Fibroblast of skin of right biceps (primary cell): ENCODE data around the gene PDK1.
"Not testable (repeated sequence)": the region's sequence is repeated elsewhere in the genome, so short reads cannot be mapped to it uniquely, and the experiment has no call there.

Experiments used
- DNase-seq: peaks from one replicate; pipeline ENCODE4 v3.0.0-alpha.2; 2013

PDK1 gene

DNA sequence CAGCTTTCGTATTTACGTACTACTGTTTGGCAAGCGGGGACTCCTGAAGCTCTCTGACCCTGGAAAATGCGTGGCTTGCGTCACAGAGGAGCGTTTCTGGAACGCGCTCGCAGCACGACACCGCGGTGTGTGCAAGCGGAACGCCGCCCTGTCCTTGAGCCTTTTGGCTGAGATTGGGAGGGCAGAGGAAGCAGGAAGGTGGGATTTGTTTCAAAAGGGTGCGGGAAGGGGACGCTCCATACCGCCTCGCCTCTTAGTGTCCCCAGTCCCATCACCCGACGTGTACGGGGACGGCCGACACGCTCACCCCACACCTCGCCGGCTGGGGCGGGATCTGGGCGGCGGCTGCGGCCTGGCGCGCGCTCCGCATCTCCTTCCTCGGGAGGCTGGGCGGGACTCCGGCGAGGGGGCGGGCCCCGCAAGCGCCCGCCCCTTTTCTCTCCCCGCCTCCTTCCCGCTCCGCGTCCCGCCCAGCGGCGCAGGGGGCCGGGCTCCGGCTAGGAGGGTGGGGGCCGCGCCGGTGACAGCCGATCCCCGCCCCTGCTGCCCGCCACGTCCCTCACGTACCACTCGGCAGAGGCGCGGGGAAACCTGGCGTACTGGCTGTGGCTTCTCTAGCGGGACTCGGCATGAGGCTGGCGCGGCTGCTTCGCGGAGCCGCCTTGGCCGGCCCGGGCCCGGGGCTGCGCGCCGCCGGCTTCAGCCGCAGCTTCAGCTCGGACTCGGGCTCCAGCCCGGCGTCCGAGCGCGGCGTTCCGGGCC, at the start of gene PDK1:
Gene PDK1 (plus strand): TSS at position 569 of the 762 bp plus-strand sequence. CDS start 61 bp downstream, at position 630.
- DNase-seq, result peak; percentile 94

DNA sequence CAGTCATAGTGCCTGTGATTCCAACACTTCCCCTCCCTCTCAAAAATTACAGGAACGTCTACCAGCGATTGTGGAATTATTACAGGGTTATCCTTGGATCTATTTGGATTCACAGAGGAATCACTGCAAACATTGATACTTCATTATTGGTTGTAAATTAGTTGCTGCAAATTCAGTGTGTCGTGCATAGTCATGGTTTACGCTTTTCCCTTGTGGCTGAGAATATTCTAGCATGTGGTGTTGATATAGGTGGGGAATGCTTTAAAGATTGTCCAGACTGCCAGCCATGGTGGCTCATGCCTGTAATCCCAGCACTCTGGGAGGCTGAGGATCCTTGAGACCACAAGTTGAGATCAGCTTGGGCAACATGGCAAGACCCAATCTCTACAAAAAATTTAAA, 48.7 kb upstream of the PDK1 start:
- DNase-seq, result no peak

DNA sequence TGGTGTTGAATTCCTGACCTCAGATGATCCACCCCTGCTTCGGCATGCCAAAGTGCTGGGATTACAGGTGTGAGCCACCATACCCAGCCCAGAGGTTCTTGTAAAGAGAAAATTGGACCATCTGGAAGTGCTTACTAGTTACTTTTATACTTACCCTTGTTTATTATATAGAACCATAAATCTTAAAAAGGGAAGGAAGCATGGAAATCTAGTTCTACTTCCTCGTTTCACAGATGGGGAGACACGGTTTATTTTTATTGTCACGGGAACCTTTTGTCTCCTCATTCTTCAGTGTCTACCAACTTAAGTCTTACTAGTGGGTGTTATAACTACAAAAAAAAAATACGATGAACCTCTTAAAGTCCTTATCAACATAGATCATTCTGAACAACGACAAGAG, 45.8 kb upstream of the PDK1 start:
- no peak for DNase-seq

DNA sequence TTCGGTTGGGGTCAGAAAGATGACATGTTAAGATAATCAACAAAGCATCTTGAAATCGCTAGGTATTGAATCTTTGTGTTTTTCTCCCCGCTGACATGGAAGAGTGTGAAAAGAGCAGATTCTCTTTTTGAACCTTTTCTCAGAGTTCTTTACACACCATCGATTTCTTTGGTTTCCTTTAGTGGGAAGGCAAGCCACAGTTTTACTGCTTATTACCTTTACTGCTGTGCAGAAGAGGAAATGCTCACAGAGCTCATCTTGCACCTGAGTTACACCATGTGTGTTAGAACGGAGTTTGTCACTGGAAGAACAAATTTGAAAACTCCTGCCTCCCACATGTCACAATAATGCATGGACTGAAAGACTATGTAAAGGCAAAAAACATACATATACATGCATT, 45.3 kb upstream of the PDK1 start:
- DNase-seq, result no peak

DNA sequence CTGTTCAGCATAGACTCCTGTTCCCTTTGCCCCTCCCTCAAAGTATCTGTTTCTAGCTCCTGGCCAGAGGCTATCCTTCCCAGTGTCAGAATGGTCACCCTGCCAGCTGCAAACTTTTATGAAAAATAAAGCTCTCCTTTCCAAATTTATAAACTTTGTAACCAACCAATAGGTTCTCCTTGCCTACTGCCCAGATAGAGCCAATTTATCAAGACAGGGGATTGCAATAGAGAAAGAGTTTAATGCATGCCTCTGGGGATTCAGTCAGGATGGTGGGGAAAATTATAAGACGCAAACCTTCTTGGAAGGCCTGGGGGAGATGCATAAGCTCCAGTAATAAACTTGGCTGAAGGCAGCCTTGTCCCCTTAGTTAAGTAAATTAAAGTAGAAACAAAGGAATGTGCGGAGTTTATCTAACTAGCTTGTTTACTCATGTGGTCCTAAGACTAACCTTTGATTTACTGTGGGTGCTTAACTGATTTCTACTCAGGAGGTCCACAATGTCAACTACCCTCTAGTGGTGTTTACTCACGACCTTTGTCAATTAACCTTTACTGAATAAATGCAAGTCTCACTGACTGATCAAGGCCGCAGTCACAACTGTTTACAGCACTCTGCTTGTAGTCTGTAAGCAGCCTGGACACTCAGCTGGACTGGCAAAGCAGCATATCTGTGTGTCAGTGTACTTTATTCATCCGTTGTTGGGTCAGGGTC, 42.9 kb upstream of the PDK1 start:
- DNase-seq, result no peak

DNA sequence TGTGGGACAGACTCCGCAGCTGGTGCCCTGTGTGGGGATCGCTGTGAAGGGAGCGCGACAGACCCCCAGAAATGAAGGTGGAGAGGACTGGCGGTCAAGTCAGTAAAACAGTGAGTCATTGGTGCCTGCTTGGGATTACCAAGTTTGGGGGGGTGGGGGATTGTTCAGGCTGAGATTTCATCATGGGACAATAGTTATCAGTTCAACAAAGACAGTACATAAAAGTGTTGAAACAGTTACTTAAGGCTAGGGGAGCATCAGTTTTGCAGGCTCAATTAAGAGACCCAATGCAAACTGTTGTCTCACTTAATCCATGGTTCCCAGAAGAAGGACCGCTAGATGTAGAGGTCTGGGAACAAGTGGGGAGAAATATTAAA, 42.4 kb upstream of the PDK1 start:
- DNase-seq, result no peak

DNA sequence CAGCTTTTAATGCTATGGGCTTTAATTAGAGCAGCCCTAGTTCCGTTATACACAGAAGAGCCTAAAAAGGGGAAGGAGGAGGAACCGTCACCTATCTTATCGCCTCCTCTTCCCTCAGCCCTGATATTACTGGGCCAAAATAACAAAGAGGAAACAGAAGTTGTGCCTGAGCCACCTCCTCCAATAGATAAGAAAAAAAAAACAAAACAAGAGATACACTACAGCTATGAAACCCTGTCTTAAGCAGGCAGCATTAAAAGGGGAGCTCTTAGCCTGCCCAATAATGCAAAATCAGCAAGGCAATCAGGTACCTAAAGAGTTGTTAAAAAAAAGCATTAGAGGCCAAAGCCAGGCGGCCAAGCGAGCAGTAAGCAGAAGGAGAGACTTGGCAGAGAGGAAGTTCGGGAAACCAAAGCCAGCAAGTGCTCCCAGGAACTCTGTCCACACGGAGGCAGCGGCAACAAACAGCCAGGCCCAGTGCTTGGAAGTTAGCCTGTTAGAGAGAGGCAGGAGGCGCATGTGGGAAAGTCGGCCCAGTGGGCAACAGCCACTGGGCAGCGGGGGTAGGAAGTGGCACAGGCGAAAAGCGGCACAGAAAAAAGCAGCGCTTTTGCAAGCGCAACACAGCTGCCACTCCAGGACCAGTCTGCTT, 41.8 kb upstream of the PDK1 start:
- DNase-seq, result no peak

DNA sequence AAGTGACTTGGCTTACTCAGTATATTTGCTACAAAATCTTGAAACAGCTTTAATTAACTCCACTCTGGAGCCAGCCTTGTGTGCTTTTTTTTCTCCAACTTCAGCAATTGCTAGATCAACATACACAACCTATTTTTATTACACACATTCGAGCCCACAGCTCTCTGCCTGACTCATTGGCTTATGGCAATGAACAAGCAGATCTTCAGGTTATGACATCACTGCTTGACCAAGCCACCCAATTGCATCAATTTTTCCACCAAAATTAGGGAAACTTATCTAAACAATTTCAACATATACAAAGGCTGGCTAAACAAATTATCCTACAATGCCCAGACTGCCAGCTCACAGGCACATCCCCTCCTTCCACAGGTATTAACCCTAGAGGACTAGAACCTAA, 39.6 kb upstream of the PDK1 start:
- peak; percentile 45 for DNase-seq

DNA sequence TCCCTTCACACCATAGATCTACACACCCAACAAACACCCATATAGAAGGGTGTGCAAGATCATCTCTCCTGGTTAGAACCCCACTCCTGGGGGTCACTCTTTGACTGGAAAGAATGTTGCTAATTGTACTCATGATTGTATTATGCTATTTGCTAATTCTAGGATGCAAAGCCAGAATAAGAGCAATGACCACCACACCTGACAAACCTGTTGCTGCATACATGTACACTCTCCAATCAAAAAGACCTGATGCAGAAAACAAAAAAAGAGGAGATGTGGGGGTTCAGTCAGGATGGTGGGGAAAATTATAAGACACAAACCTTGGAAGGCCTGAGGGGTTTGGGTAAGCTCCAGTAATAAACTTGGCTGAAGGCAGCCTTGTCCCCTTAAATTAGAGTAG, 36.9 kb upstream of the PDK1 start:
- no peak for DNase-seq

DNA sequence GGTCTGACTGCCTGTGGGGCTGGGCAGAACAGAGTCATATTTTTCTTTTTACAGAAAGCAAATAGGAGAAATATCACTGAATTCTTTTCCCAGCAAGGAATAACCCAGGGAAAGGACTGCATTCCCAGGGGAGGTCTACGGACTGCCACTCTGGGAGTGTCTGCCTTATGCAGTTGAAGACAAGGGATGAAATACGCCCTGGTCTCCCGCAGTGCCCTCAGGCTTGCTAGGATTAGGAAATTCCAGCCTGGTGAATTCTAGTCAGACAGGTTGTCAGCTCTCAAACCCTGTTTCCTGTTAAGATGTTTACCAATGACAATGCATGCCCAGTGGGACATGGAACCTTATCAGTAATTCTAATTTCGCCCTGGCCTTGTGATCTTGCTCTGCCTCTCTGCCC, 30.3 kb upstream of the PDK1 start:
- DNase-seq, result no peak

DNA sequence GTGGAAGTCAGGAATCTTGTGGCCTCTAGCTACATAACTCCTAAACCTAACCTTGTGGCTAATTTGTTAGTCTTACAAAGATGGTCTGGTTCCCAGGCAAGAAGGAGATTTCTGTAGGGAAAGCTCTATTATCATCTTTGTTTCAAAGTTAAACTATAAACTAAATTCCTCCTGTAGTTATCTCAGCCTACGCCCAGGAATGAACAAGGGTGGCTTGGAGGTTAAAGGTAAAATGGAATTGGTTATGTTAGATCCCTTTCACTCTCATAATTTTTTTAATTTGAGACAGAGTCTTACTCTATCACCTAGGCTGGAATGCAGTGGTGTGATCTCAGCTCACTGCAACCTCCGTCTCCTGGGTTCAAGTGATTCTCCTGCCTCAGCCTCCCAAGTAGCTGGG, 24.6 kb upstream of the PDK1 start:
- no peak for DNase-seq

DNA sequence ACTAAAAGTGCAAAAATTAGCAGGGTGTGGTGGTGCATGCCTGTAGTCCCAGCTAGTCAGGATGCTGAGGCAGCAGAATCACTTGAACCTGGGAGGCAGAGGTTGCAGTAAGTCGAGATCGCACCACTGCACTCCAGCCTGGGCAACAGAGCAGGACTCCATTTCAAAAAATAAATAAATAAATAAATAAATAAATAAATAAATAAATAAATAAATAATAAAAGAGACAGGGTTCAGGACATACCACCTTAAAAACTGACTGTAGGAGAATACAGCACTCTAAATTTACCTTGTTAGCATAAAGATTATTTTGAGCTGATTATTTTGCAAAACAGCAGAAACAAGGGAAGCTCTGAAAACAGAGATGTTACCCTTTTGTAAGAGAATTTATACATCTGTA, 23.4 kb upstream of the PDK1 start:
- not testable (repeated sequence) for DNase-seq

DNA sequence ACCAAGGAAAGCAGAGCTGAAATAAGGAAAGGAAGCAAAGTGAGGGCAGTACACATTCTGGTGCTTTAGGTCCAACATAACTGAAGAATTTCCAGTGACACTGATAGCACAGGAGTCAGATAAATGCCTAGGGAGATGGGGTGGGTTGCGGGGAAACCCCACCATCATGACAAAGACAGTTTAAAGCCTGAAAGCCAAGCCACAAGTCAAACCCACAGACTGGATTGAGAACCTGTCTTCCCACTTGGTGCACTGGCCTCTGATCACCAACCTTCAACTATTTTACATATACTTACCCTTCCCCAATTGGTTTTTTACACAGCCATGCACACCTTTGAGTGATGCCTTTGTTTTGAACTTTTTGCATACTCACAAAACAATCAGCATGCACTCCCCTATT, 22.2 kb upstream of the PDK1 start:
- DNase-seq, result no peak

DNA sequence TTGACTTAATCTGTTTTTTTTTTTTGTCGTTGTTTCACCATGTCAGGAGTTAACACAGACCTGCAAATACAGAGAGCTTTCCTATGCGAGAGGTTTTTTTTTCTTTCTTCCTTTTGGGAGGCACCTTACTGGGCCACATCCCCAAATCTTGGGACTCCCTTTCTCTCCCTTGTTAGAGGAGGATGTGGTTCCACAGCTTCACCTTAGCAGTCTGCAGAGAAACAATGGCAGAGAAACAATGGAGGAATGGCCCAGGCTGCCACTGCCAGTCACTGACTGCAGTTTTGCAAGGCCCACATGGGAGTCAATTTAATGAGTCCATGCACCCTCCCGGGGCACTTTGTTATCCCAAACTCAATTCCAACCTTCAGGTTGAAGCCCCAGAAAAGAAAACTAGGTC, 20.8 kb upstream of the PDK1 start:
- no peak for DNase-seq

DNA sequence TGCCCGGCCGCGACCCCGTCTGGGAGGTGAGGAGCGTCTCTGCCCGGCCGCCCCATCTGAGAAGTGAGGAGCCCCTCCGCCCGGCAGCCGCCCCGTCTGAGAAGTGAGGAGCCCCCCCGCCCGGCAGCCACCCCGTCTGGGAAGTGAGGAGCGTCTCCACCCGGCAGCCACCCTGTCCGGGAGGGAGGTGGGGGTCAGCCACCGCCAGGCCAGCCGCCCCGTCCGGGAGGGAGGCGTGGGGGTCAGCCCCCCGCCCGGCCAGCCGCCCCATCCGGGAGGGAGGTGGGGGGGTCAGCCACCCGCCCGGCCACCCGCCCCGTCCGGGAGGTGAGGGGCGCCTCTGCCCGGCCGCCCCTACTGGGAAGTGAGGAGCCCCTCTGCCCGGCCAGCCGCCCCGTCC, 18.0 kb upstream of the PDK1 start:
- DNase-seq, result not testable (repeated sequence)

DNA sequence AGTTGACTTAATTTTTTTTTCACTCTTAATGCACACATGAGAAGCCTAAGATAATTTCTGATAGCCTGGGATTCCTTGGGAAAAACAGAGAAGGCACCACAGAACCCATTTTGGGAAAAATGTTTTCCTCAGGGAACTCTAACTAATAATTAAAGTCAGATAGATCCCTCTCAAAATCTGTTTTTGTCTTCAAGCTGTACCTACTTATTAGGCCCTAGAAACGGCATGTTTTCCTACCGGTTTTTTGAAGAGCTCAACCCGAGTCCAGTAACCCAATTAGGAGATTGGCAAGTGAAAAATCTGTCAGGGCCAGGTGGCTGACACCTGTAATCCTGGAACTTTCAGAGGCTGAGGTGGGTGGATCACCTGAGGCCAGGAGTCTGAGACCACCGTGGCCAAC, 16.1 kb upstream of the PDK1 start:
- no peak for DNase-seq

DNA sequence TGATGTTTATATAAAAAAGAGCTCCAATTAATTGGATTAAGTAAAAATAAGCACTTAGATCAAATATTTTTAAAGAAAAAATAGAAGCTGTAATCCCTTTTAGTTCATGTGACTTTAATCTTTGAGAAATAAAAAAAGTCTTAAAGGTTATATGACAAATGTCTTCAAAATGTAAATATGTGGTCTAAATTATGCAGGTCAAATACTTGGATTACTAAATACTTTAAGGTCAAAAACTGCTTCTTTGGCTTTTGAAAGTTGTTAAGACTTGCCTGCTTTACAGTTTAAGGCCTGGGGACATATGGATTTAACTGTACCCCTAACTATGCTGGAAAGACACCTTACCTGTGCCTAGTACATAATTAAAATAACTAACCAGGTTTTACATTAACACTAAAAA, 15.5 kb upstream of the PDK1 start:
- no peak for DNase-seq

DNA sequence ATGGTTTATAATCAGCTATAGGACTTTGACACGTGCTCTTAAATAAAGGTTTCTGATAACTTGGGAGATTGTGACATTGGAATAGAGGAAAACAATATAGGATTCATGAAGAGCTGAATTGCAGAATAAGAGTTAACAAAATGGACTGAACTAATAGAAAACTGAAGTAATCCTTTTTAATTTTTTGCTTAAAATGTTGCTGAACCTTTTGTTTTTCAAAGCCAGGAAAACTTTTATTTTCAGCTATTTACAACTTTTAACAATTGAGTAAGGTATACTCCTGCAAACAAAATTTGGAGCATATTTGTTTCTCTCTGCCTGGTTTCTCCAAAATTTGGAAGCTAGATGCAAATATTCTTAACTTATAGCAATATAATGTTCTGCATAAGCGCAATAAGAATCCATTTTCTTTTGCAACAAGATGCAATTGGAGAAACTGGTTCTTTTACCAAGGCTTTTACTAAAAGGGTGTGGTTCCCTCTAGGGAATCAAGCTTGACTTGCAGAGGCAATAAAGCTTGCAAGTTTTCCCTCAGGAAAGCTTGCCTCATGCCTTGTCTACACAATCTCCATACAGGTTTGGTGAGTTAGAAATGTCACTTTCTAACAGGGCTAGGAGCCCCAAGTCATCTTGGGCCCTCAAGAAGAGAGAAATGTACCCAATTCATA, 10.3 kb upstream of the PDK1 start:
- DNase-seq, result no peak

DNA sequence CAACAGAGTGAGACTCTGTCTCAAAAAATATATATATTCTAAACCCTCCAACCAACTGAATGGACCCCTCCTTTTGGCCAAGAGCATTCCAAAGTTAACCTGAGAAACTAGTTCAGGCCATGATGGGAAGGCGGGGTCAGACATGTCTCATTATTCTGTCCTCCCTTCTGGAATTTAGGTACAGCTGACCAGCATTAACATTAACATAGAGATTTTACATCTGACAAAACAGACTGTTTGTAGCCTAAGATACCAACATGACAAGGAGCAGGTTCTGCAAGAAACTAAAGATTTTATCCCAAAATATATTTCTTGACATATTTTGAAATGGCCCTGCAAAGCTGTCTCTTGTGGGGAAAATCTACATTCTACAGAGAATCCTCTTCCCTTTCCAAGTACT, 6.8 kb upstream of the PDK1 start:
- no peak for DNase-seq

DNA sequence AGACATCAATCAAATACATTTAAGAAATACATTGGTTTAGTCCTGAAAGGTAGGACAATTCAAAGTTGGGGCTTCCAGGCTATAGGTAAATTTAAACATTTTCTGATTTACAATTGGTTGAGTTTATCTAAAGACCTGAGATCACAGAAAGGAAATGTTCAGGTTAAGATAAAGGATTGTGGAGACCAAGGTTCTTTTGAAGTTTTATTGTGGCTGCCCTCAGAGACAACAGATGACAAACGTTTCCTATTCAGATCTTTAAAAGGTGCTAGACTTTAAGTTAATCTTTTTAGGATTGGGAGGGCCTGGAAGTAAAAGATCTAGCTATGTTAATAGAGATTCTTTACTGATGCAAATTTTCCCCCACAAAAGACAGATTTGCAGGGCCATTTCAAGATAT, 6.1 kb upstream of the PDK1 start:
- DNase-seq, result not testable (repeated sequence)

DNA sequence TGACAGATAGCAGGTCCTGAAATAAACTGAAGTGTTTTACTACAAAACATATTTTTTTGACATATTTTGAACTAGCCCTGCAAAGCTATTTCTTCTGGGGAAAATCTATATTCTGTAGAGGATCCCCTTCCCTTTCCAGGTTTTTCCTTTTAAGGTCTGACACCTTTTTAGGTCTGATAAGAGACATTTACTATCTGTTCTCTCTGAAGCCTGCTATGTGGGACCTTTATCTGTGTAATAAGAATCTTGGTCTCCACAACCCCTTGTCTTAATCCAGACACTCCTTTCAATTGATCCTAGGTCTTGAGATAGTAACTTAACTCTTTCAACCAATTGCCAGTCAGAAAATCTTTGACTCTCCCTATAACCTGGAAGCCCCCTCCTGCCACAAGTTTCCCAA, 5.5 kb upstream of the PDK1 start:
- no peak for DNase-seq

DNA sequence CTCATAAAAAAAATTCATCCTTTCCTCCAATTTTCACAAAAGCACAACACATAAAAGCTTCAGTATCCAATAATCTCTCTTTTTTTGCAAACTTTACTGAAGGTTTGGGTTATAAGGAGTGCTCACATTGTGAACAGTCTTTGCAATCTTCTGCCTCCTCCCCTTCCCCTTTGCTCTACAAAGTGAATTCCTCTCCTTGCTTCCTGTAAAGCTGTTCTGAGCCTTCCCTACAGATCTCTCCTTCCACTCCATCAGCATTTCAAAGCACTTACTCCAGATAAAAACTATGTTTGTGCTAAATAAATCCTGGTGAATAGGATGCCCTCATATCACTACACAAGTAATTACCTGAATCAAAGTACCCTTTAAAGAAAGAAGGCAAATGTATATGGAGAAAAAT, 4.6 kb upstream of the PDK1 start:
- no peak for DNase-seq

DNA sequence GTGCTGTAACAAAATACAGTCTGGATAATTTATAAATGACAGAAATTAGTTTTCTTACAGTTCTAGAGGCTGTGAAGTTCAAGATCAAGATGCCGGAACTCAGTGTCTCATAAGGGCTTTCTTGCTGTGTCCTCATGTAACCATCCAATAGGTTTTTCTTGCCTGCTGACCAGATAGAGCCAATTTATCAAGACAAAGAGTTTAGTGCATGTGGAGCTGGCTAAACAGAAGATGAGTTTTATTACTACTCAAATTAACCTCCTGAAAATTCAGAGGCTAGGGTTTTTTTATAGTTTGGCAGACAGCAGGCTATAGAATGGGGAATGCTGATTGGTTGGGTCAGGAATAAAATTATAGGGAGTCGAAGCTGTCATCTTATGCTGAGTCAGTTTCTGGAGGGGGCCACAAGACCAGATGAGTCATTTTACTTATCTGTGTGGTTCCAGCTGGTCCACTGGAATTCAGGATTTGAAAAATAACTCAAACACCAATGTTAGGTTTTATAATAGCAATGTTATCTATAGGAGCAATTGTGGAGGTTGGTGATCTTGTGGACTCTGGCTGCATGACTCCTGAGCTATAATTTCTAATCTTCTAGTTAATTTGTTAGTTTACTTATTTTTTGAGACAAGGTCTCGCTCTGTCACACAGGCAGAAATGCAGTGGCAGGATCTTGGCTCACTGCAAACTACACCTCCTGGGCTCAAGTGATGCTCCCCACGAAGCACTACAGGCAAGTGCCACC, 3.2 kb upstream of the PDK1 start:
- peak; percentile 93 for DNase-seq
